HG03025 (cell line): ENCODE data around the gene FBLN2.

Experiments used
- ATAC-seq: cut with Tn5 transposase; IDR thresholded peaks from one replicate; pipeline ENCODE4 v1.9.1; 2021; ENCODE audit warnings: mild to moderate bottlenecking, moderate library complexity; ENCODE audit not compliant: unreplicated experiment, low FRiP score

Gene FBLN2

DNA sequence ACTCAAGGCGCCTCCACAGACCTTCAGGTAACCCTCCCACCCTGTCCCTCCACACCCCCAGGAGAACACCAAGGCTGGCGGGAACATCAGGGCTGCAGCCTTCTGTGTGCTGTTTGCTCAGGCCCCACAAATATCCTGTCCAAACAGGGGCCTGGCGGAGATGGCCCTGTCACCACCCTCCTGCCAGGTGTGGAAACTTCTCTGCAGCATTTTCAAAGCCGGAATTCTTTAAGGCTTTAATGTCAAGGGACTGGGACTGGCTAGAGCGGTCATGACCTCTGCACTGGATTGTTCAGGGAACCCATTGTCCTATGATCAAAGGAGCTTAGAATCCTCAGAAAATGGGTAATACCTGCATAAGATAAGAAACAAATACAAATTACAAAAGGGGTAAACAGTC is 46.6 kb downstream of the FBLN2 start:
- ATAC-seq, result no peak

- ATAC-seq, result no peak
Observed at GRCh38 chr3:13596426-13597205, 47.7 kb downstream of the FBLN2 start.

- ATAC-seq, result no peak
Observed at GRCh38 chr3:13597661-13598060, 48.7 kb downstream of the FBLN2 start.

- ATAC-seq, result no peak
Observed at GRCh38 chr3:13598201-13598600, 49.3 kb downstream of the FBLN2 start.

DNA sequence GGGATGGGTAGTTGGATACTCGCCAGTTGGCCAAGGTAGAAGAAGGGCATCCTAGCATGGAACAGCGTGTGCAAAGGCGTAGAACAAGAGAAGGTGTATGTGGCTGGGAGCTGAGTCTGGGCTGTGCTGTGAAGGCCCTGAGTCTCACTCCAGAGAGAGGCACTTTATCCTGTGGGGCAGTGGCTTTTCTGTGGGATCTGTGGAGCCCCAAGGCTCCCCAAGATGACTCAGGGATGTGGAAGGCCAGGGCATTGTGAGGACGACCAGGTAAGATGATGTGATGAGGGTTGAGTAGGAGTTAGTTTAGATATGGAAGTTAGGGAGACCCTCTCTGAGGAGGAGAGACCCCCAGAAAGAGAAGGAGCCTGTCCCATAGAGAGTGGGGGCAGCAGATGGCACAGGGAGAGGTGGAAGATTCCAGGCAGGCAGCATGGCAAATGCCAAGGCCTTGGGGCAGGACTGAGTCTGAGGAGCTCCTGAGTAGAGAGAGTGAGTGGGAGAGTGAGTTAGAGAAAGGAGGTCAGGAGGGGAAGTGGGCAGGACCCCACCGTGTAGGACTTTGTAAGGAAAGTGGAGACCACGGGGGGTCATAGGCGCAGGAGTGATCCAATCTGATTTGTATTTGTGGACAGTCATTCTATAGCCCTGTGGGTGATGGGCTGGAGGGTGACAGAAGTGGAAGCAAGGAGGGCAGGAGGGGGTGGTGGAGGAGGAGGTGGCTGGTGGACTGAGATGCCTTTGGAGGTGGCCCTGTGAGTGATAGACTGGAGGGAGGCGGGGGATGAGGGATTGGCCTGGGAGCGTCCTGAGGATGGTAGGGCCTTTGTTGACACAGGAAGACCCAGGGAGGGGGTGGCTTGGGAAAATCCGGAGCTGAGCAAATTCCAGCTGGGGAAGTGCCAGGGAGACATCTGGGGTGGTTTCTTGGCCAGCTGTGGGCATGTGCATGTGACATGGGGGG is 50.3 kb downstream of the FBLN2 start:
- no peak for ATAC-seq

GRCh38 chr3:13599887-13600450 is 51.0 kb downstream of the FBLN2 start:
- ATAC-seq, result no peak

- ATAC-seq, result no peak
Observed at GRCh38 chr3:13600950-13601691, 52.2 kb downstream of the FBLN2 start.

- no peak for ATAC-seq
Observed at GRCh38 chr3:13601692-13602080, 52.8 kb downstream of the FBLN2 start.

DNA sequence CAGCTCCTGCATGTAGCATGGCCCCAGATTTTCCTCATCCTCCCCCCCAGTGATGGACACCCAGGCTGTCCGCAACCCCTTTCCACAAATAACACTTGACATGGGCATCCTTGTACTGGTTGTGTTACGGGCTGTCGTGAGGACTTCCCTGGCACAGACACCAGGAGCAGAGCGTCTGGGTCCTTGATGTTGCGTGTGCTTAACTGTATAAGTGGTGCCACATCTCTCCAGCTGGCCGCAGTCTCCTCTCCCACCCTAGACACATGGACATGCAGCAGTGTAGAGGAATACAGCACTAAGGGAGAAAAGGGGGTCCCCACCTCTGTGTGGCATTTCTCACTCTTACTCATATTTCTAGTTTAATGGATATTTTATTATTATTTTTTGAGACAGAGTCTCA is 56.6 kb downstream of the FBLN2 start:
- no peak for ATAC-seq

DNA sequence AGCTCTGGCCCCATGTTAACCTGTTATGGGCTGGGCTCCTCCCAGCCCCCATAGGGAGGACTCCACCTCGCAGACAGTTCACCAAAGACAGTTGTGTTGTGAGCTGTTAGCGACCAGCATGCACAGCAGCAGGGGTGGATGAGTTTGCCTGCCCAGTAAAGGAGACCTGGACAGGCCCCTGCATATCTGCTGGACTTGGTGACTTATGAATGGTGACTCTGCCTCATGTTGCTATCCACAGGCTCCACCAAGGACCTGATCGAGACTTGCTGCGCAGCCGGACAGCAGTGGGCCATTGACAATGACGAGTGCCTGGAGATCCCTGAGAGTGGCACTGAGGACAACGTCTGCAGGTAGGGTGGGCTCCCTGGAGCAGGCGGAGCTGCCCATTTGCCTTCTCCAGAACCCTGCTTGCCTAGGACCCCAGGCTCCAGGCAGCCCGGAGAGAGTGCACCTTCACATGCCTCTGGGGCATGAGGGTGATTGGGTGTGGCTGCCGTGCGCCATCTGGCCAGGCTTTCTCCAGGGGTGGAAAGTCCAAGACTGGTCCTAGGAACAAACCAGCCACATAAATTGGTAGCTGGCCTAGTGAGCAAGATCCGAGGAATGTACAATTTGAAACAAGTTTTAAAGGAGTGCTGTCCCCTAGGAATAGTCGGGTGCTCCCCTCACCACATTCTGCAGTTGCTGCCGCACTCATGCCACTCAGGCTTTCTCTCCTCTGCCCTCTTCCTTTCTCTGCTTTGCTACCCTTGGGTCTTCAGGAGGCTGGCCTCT is 59.1 kb downstream of the FBLN2 start:
- no peak for ATAC-seq

GRCh38 chr3:13608969-13609725 is 60.2 kb downstream of the FBLN2 start:
- ATAC-seq, result no peak

- ATAC-seq, result no peak
Observed at GRCh38 chr3:13610006-13610570, 61.2 kb downstream of the FBLN2 start.

GRCh38 chr3:13611221-13611620 is 62.3 kb downstream of the FBLN2 start:
- ATAC-seq, result no peak

- ATAC-seq, result no peak
Observed at GRCh38 chr3:13612829-13613228, 63.9 kb downstream of the FBLN2 start.

DNA sequence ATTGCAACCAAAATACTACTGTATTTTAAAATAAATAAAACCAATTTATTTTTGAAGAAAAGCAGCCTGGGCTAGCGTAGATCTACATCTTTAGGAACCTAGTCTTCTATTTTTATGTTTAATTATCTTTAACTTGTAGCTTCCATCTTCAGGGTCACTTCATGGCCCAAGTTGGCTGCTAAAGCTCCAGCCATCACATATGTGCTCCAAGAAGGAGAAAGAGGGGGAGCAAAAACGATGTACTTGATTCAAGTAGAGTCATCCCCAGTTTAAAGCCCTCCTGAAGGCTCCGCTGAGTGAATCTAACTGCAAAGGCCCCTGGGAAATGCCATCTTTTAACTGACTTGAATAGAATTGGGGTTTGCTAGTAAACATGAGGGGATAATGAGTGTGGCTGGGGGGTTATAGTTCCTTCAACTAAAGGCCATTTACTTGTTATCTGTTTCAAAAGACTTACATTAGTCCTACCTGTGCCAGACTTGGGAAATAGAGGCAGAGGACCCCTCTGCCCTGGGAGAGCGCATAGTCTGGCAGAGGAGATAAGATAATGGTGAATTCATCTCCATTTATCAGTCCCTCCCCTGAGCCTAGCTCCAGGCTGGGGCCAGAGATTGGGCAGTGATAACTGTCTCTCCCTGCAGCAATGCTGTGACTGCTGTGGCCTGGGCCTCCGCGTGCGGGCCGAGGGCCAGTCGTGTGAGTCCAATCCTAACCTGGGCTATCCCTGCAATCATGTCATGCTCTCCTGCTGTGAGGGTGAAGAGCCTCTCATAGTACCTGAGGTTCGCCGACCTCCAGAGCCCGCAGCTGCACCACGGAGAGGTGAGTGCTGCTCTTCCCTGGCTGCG is 64.6 kb downstream of the FBLN2 start:
- no peak for ATAC-seq

DNA sequence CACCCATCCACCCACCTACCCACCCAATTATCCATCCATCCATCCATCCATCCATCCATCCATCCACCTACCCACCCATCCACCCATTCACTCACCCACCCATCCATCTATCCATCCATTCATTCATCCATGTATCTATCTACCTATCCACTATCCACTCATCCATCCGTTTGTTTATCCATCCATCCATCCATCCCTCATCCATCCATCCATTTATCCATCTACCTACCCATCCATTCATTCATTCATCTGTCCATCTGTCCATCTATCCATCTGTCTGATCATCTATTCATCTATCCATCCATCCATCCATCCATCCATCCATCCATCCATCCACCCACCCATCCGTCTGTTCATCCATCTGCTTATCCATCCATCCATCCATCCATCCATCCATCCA is 65.7 kb downstream of the FBLN2 start:
- ATAC-seq, result no peak

DNA sequence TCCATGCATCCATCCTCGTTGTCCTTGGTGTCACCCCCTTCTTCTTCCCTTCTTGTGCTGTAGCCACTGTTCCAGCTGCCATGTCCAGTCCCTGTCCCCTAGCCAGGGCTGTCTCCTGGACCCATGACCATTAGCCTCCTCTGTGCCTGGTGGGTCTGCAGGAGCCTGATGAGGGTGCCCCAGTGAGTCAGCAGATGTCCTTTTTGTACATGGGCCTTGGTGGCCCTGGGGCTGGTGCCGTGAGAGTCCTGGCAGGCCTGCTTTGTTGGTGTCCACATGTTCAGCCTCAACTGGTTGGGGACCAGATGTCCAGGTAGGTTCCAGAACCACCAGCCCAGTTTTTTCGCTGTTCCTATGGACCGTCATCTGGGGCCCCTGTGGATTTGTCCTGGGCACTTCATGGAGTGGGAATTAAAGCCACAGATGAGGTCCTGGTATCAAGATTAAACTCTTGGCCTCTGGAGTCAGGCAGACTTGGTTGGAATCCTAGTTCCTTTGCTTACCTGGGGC is 66.1 kb downstream of the FBLN2 start:
- ATAC-seq, result no peak

GRCh38 chr3:13616359-13616758 is 67.4 kb downstream of the FBLN2 start:
- no peak for ATAC-seq
